GM18907 (cell line): ENCODE data around the gene ZNF407.
A peak's percentile ranks its signal among the peaks of the same experiment; 100 is the strongest.

Source experiments
- ATAC-seq: cut with Tn5 transposase; IDR thresholded peaks from one replicate; pipeline ENCODE4 v1.9.1; 2021; ENCODE audit warnings: mild to moderate bottlenecking, moderate library complexity; ENCODE audit not compliant: unreplicated experiment

Gene ZNF407

DNA sequence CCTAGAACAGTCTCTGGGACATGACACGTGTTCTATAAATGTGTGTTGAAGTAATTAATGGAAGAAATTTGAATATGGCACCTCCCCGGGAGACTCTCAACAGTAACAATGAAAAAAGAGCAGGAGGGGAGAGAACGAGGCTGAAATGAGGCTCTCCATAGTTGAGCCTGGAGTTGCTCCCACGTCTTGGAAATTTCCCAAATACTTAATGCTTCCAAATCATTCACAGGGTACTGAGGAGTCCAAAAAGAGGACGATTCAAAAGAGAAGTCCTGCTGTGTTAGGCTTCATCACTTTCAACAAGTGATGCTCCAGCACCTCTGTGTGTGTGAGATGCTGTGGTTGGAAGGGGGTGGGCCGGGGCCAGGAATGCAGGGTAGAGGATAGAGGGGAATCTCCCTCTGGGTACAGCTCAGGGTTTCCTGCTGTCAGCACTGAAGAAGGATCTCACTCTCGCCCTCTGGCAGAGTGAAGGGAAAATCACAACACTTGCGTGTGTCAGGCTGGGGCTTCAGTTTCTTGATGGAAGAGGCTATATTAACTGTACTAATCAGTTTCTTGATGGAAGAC, 18.1 kb upstream of the ZNF407 start:
- no peak for ATAC-seq

- ATAC-seq, result no peak
Measured at GRCh38 chr18:74582642-74583041, 15.0 kb upstream of the ZNF407 start.

DNA sequence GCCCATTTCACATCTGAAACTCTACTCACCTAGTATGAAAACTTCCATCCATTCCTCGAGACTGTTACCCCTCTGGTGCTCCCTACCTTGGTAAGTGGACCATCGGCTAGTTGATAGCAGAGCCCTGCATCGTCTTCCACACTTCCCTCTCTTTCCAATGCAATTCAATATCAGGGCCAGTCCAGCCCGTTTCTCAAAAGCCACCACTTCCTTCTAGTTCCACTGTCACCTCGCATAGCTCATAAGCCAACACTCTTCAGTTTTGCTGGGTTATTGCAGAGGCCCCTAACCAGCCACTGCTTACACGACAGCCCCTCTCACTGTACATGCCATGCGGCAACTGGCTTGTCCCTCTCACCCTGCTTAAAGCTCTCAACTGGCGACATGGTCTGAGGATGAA, 10.2 kb upstream of the ZNF407 start:
- no peak for ATAC-seq

DNA sequence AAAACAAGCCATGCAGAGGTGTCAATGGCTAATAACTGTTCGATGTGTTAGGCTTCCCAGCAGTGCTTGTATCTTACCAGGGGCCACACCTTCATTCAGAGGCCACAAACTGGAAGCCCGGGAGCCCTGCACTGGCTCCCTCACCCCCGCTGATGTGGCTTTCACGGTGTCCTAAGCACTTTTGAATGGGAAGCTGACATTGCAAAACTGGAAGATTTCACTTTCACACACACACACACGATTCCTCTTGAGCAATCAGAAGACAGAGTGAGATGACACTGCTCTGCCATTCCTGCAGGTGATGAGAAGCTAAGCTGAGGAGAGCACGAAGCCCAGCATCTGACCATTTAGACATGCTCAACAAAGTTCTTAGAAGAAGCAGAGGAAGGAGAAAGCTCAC, 8.6 kb upstream of the ZNF407 start:
- no peak for ATAC-seq

DNA sequence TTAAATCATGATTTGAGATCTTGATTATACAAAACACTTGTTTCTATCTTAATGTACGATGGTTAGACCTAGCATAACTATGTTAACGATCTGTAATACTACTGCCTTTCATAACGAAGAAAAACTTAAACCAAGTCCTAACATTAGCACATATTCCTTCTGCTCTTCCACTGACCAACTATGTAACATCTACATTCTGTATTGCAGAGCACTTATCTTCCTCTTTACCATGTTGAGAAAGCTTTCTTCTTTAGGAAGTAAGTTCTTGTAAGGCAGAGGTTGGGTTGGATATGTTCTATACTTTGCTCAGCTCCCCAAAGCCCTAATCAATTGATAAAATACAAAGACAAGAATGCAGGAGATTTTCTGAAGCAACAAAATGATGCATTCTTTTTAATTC, 7.9 kb upstream of the ZNF407 start:
- ATAC-seq, result no peak

- ATAC-seq, result no peak
Measured at GRCh38 chr18:74590671-74591070, 7.0 kb upstream of the ZNF407 start.

- no peak for ATAC-seq
Measured at GRCh38 chr18:74595431-74595830, 2.2 kb upstream of the ZNF407 start.

- ATAC-seq, result peak; percentile 45
Measured at GRCh38 chr18:74597034-74597661, 522 bp upstream of the ZNF407 start.

DNA sequence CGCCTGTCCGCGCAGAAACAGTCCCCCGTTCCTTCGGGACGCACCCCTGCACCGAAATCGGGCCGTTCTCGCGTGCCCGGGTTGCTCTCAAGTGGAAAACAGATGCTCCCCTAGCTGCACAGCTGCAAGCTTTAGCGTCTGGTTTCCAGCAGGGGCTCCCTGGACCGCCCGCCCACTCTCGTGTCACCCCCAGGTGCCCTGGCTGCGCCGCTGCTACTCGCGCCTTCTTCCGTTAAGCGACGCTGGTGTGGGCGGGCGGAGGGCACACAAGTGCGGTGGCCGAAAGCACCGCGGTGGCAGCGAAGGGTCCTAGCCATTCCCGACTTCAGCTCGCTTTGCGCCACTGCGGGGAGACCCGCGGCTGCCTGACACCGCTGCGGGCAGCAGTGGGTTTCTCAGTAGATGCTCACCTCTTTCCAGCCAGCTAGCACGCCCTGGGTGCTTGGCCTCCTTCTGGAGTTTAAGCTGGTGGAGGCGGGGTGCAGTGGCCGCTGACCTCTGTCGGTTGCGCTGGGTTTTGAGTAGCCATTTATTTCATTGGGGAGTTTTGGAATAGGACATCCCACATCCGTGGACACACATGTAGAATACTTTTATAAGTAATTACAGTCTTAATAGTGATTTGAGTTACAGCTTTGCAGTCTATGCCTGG, 806 bp downstream of the ZNF407 start:
- peak; percentile 75 for ATAC-seq

GRCh38 chr18:74604361-74604760, 6.7 kb downstream of the ZNF407 start:
- ATAC-seq, result no peak

- no peak for ATAC-seq
Measured at GRCh38 chr18:74604774-74605173, 7.1 kb downstream of the ZNF407 start.

GRCh38 chr18:74608681-74609080, 11.0 kb downstream of the ZNF407 start:
- ATAC-seq, result no peak

- no peak for ATAC-seq
Measured at GRCh38 chr18:74609535-74609934, 11.9 kb downstream of the ZNF407 start.

DNA sequence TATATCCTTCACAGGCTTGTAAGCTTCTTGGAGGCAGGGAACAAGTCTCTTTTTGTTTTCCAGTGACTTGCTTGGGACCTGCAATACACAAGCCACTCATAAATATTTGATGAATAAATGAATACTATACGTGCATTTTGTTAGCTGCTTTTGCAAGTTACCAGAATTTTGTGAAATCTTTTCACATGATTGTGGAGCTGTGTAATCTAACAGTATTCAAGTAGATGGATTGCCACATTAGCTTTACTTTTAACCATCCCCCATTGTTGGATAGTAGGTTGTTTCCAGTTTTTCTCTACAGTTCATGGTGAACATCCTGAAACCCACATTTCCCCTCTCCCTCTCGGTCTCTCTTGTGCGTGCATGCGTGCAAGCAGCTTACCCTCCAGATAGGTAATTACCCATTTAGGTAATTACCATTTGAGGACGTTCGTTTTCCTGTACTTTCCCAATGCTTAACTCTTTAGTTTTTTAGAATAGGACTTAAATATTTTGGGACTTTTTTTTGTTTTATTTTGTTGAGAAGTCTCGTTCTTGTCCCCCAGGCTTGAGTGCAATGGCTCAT, 12.5 kb downstream of the ZNF407 start:
- no peak for ATAC-seq

DNA sequence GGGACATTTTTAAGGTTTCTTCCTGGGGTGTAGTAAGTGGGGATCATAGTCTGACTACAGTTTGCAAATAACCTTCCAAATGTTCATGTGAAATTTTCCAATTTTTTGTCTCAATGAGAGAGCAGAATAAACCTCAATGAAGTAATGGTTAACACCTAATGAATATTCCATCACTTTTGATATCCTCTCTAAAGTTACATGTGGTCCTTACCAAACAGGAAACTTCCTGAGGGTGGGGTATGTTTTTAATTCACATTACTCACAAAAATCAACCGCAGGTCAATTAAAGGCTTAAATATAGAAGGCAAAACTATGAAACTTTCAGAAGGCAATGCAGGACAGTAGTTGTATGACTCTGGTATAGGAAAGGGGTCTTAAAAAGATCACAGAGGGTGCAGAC, 13.2 kb downstream of the ZNF407 start:
- ATAC-seq, result no peak

GRCh38 chr18:74611765-74612164, 14.1 kb downstream of the ZNF407 start:
- no peak for ATAC-seq

- ATAC-seq, result peak; percentile 43
Measured at GRCh38 chr18:74613381-74613780, 15.7 kb downstream of the ZNF407 start.

- ATAC-seq, result no peak
Measured at GRCh38 chr18:74616494-74616893, 18.8 kb downstream of the ZNF407 start.

DNA sequence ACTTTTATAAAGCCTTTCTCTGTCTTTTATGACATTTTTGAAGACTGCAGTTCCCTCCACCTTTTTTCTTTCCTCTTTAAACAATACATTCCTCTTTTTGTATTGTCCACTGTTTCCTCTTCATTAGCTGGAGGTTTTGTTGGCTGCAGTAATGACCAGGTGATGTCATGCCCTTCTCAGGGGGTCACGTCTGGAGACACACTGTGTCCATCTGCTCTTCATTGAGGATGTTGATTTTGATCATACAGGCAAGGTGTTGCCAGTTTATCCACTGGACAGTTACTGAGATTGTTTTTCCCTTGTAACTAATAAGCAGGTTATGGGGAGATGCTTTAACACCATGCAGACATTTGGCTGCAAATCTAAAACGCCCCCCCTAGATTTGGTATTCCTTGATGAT, 19.8 kb downstream of the ZNF407 start:
- no peak for ATAC-seq

- no peak for ATAC-seq
Measured at GRCh38 chr18:74622072-74622471, 24.4 kb downstream of the ZNF407 start.

GRCh38 chr18:74623047-74623816, 25.6 kb downstream of the ZNF407 start:
- ATAC-seq, result no peak
